ENCODE data around the gene LRP1-AS. TPM values are rescaled to one million over a fixed set of nuclear protein-coding genes. Genes with fewer than 3 reads are reported as not detected.

LRP1-AS gene
- total RNA-seq, 4 donors from 2014 or later: not detected

GRCh38 chr12:57099766-57100165, 47.7 kb downstream of the LRP1-AS start:
- Histone ChIP-seq H3K4me3 (no peak overlapping the region), H3K4me1 (peaks cover 0 to 23% (median 13%) of the 10 kb centered on the region in 4 donors), H3K27me3 (no peaks in the 10 kb centered on the region), H3K9me3 (no peaks in the 10 kb centered on the region), H3K27ac (replicated peaks in 1 of 4) (peak overlapping the region in 1 of 4 donors; percentile 14), H3K36me3 (peaks cover 62 to 95% (median 79%) of the 10 kb centered on the region in 4 donors)
- WGBS: 62% methylated on average over 12 of the region's 12 CpGs
- intact Hi-C loops (cut with DNase I): loop anchor here (10.0 kb wide), 1 partner anchor 465 kb away; the partner anchor contains the start of gene BAZ2A
- TF ChIP-seq CTCF (IDR thresholded peaks at IDR 0.05): no peak
- no peak for TF ChIP-seq POLR2A (IDR thresholded peaks at IDR 0.05; ENCODE audit: low read depth)
- DNase-seq (ENCODE audit: extremely low spot score): no peak

GRCh38 chr12:57099047-57099714, 48.2 kb downstream of the LRP1-AS start:
- DNase-seq (ENCODE audit: extremely low spot score): no peak
- intact Hi-C loops (cut with DNase I): loop anchor here (10.0 kb wide), 1 partner anchor 464 kb away; the partner anchor contains the start of gene BAZ2A
- Histone ChIP-seq H3K4me3 (no peak overlapping the region), H3K4me1 (peaks cover 2 to 29% (median 19%) of the 10 kb centered on the region in 4 donors), H3K9me3 (no peaks in the 10 kb centered on the region), H3K36me3 (peaks cover 59 to 94% (median 79%) of the 10 kb centered on the region in 4 donors), H3K27me3 (no peaks in the 10 kb centered on the region), H3K27ac (replicated peaks in 1 of 4) (peak overlapping the region; percentile 5 to 25 (median 18))
- 66% methylated on average over 9 of the region's 11 CpGs for WGBS
- no peak for TF ChIP-seq POLR2A (IDR thresholded peaks at IDR 0.05; ENCODE audit: low read depth)
- no peak for TF ChIP-seq CTCF (IDR thresholded peaks at IDR 0.05)
- TF ChIP-seq EP300 (IDR thresholded peaks at IDR 0.05): no peak
- no peak for TF ChIP-seq POLR2AphosphoS5 (IDR thresholded peaks at IDR 0.05)

- H3K36me3 ChIP-seq: peaks cover 56 to 90% (median 74%) of the 10 kb centered on the region in 4 donors
- H3K27me3 ChIP-seq: no peaks in the 10 kb centered on the region
- H3K27ac ChIP-seq (replicated peaks in 1 of 4): peak overlapping the region in 3 of 4 donors; percentile 5 to 25 (median 14)
- 62% methylated on average over 1 of the region's 1 CpG for WGBS
- peaks cover 8 to 35% (median 25%) of the 10 kb centered on the region in 4 donors for H3K4me1 ChIP-seq
- no peaks in the 10 kb centered on the region for H3K9me3 ChIP-seq
- TF ChIP-seq POLR2AphosphoS5 (IDR thresholded peaks at IDR 0.05) (no peak), CTCF (IDR thresholded peaks at IDR 0.05) (no peak), POLR2A (IDR thresholded peaks at IDR 0.05; ENCODE audit: low read depth) (no peak), EP300 (IDR thresholded peaks at IDR 0.05) (no peak)
- intact Hi-C loops (cut with DNase I): loop anchor here (10.0 kb wide), 1 partner anchor 464 kb away; the partner anchor contains the start of gene BAZ2A
- no peak for DNase-seq (ENCODE audit: extremely low spot score)
- no peak overlapping the region for H3K4me3 ChIP-seq
Observed at GRCh38 chr12:57098546-57098945, 48.9 kb downstream of the LRP1-AS start.

GRCh38 chr12:57097554-57097835, 49.9 kb downstream of the LRP1-AS start:
- no peak for TF ChIP-seq POLR2AphosphoS5 (IDR thresholded peaks at IDR 0.05)
- TF ChIP-seq EP300 (IDR thresholded peaks at IDR 0.05): no peak
- TF ChIP-seq POLR2A (IDR thresholded peaks at IDR 0.05; ENCODE audit: low read depth): no peak
- TF ChIP-seq CTCF (IDR thresholded peaks at IDR 0.05): no peak
- Histone ChIP-seq H3K36me3 (peaks cover 56 to 93% (median 81%) of the 10 kb centered on the region in 4 donors), H3K27me3 (no peaks in the 10 kb centered on the region), H3K4me1 (peaks cover 18 to 46% (median 33%) of the 10 kb centered on the region in 4 donors), H3K9me3 (no peaks in the 10 kb centered on the region), H3K27ac (replicated peaks in 1 of 4) (no peak overlapping the region), H3K4me3 (no peak overlapping the region)
- 88% methylated on average over 8 of the region's 8 CpGs for WGBS
- DNase-seq (ENCODE audit: extremely low spot score): no peak
- intact Hi-C loops (cut with DNase I): loop anchor here (10.0 kb wide), 1 partner anchor 463 kb away; the partner anchor contains the start of gene BAZ2A
